IMR-90 (cell line): ENCODE results near the gene CRYGC. TPM values are rescaled to one million over a fixed set of nuclear protein-coding genes. Genes with fewer than 3 reads are reported as not detected.

Source experiments
- ATAC-seq: fragments of 200-7000 bp; cut with Tn5 transposase; 2 replicates; pipeline ENCODE4 v1.9.1; 2020; ENCODE audit warnings: low read depth, mild to moderate bottlenecking, moderate library complexity
- BruUV-seq: library from RNA; stranded (reverse); fragments of 400-500 nt; replicated peaks from 2 replicates; lab custom pipeline; 2021; lab: Mats Ljungman, UMichigan
- CTCF ChIA-PET: fragments of 300-600 bp; formaldehyde crosslinking; extraction: SDS; loops from one replicate; lab custom pipeline; 2021; ENCODE audit warnings: antibody characterized with exemption; lab: Yijun Ruan, JAX
- POLR2A ChIA-PET: fragments of 300-600 bp; sonication (Branson Sonifier 250); formaldehyde crosslinking; loops from one replicate; lab custom pipeline; 2022; ENCODE audit warnings: antibody characterized with exemption; ENCODE audit not compliant: unreplicated experiment; lab: Charles Lee
- DNase-seq: peaks from one replicate; pipeline ENCODE4 v3.0.0; 2013
- H2AFZ ChIP-seq: replicated peaks from 2 replicates; pipeline ENCODE3; 2013; ENCODE audit warnings: low read length, mild to moderate bottlenecking; ENCODE audit not compliant: poor library complexity
- H2AK5ac ChIP-seq: 2 replicates; pipeline ENCODE4 v1.6.1; 2013; ENCODE audit warnings: low read depth, low read length, inconsistent platforms
- H2AK9ac ChIP-seq: replicated peaks from 2 replicates; pipeline ENCODE3; 2013; ENCODE audit warnings: mild to moderate bottlenecking, low read depth, low read length, moderate library complexity; ENCODE audit not compliant: poor library complexity
- H2BK120ac ChIP-seq: 2 replicates; pipeline ENCODE4 v1.6.1; 2013; ENCODE audit warnings: low read depth, low read length, inconsistent platforms
- H2BK15ac ChIP-seq: 3 replicates; pipeline ENCODE4 v1.6.1; 2013; ENCODE audit warnings: low read depth, low read length, inconsistent platforms
- H2BK20ac ChIP-seq: 2 replicates; pipeline ENCODE4 v1.6.1; 2013; ENCODE audit warnings: low read depth, mild to moderate bottlenecking, inconsistent platforms, low read length, moderate library complexity
- H2BK5ac ChIP-seq: 2 replicates; pipeline ENCODE4 v1.6.1; 2013; ENCODE audit warnings: mild to moderate bottlenecking, low read depth, low read length, inconsistent platforms; ENCODE audit not compliant: poor library complexity, severe bottlenecking
- H3K14ac ChIP-seq: replicated peaks from 2 replicates; pipeline ENCODE4 v1.6.1; 2013; ENCODE audit warnings: low read depth, low read length, inconsistent platforms
- H3K18ac ChIP-seq: 2 replicates; pipeline ENCODE4 v1.6.1; 2013; ENCODE audit warnings: low read depth, low read length, control low read depth
- H3K23ac ChIP-seq: 2 replicates; pipeline ENCODE4 v1.6.1; 2013; ENCODE audit warnings: low read depth, low read length, inconsistent platforms
- H3K27ac ChIP-seq: 2 replicates; pipeline ENCODE4 v1.5.1; 2013; ENCODE audit warnings: mild to moderate bottlenecking, control low read depth, low read length; ENCODE audit not compliant: insufficient read depth
- H3K27me3 ChIP-seq: 2 replicates; pipeline ENCODE4 v1.6.1; 2013; ENCODE audit warnings: low read length; ENCODE audit not compliant: control insufficient read depth, insufficient read depth
- H3K36me3 ChIP-seq: 2 replicates; pipeline ENCODE4 v1.6.1; 2013; ENCODE audit warnings: low read length, mixed read lengths; ENCODE audit not compliant: control insufficient read depth, insufficient read depth
- H3K4ac ChIP-seq: 2 replicates; pipeline ENCODE4 v1.6.1; 2013; ENCODE audit warnings: low read depth, low read length, inconsistent platforms
- H3K4me1 ChIP-seq: 2 replicates; pipeline ENCODE4 v1.6.1; 2013; ENCODE audit warnings: low read length, mixed read lengths; ENCODE audit not compliant: control insufficient read depth, insufficient read depth
- H3K4me2 ChIP-seq: 2 replicates; pipeline ENCODE4 v1.6.1; 2013; ENCODE audit warnings: low read depth, mild to moderate bottlenecking, control low read depth, low read length, moderate library complexity
- H3K4me3 ChIP-seq: 2 replicates; pipeline ENCODE4 v1.5.1; 2013; ENCODE audit warnings: low read depth, mild to moderate bottlenecking, control low read depth, low read length, moderate library complexity; ENCODE audit not compliant: insufficient read depth
- H3K56ac ChIP-seq: 2 replicates; pipeline ENCODE4 v1.6.1; 2013; ENCODE audit warnings: low read length, inconsistent platforms; ENCODE audit not compliant: insufficient read depth; ENCODE audit errors: extremely low read depth
- H3K79me1 ChIP-seq, 2 experiments: 2 replicates each; pipeline ENCODE4 v1.6.1; 2013; ENCODE audit warnings: low read length in 2 of 2, inconsistent platforms in 1 of 2, low read depth in 1 of 2
- H3K9ac ChIP-seq: 2 replicates; pipeline ENCODE4 v1.6.1; 2013; ENCODE audit warnings: low read depth, low read length, control low read depth
- H3K9me1 ChIP-seq: 2 replicates; pipeline ENCODE4 v1.6.1; 2013; ENCODE audit warnings: low read length, inconsistent platforms; ENCODE audit not compliant: insufficient read depth
- H3K9me3 ChIP-seq: 2 replicates; pipeline ENCODE4 v1.6.1; 2013; ENCODE audit warnings: low read length; ENCODE audit not compliant: control insufficient read depth, insufficient read depth
- H4K20me1 ChIP-seq: 2 replicates; pipeline ENCODE4 v1.6.1; 2013; ENCODE audit warnings: low read length, inconsistent platforms; ENCODE audit not compliant: insufficient read depth
- H4K5ac ChIP-seq: 2 replicates; pipeline ENCODE4 v1.6.1; 2013; ENCODE audit warnings: mild to moderate bottlenecking, low read depth, low read length, control low read depth
- H4K8ac ChIP-seq, 2 experiments: 2 replicates each; pipeline ENCODE4 v1.6.1; 2013; ENCODE audit warnings: low read depth in 2 of 2, low read length in 2 of 2, control low read depth in 1 of 2, inconsistent platforms in 1 of 2
- H4K91ac ChIP-seq: 2 replicates; pipeline ENCODE4 v1.6.1; 2013; ENCODE audit warnings: low read depth, low read length, inconsistent platforms; ENCODE audit not compliant: insufficient read depth
- CHD1 ChIP-seq: IDR thresholded peaks from 2 replicates; pipeline ENCODE4 v1.6.1; 2012; ENCODE audit warnings: low read depth, low read length, improper control_type of control experiment
- CTCF ChIP-seq: conservative IDR thresholded peaks from 2 replicates; pipeline ENCODE4 v1.5.1; 2012; ENCODE audit warnings: mild to moderate bottlenecking, low read depth, low read length, improper control_type of control experiment
- MAFK ChIP-seq: IDR thresholded peaks from 2 replicates; pipeline ENCODE4 v1.6.1; 2012; ENCODE audit warnings: low read depth, low read length, improper control_type of control experiment
- dilution Hi-C: fragments of 300-500 bp; cut with HindIII; formaldehyde crosslinking; loops from one replicate; pipeline ENCODE4 v1.14.3; 2018; ENCODE audit warnings: low sequenced_read_pairs; ENCODE audit not compliant: unreplicated experiment
- in situ Hi-C: fragments of 300-500 bp; cut with MboI; formaldehyde crosslinking; loops from 3 replicates; pipeline ENCODE4 v1.14.3; 2019; ENCODE audit warnings: low sequenced_read_pairs, inconsistent platforms, mixed read lengths
- intact Hi-C: fragments of 100-400 bp; cut with micrococcal nuclease; formaldehyde crosslinking; loops from 2 replicates; pipeline ENCODE4 v1.10.0; 2022
- polyA plus RNA-seq, 3 experiments: library from polyadenylated mRNA; depleted of rRNA; stranded (reverse); fragments of >200 nt; gene quantifications; 2 replicates each; pipeline ENCODE4 v1.2.3, GENCODE V29; 2012; ENCODE audit warnings: low replicate concordance in 1 of 3
- total RNA-seq: library from RNA; depleted of rRNA; stranded (reverse); fragments of >200 nt; gene quantifications from 2 replicates; pipeline ENCODE4 v1.2.3, GENCODE V29; 2012

CRYGC gene
- total and polyA plus RNA-seq, 2 of the 4 experiments (the other 2 are of a cell fraction): not detected

- H3K9ac ChIP-seq: no peak overlapping the region
- BruUV-seq: no TSS peak
- no peaks in the 10 kb centered on the region for H3K36me3 ChIP-seq
- in situ Hi-C loops (no loop called here), dilution Hi-C loops (no loop called here), intact Hi-C loops (loop anchor here (1.0 kb wide), 1 partner anchor 40 kb away; no protein-coding TSS in a partner anchor)
- H4K91ac ChIP-seq: no peak overlapping the region
- H2BK15ac ChIP-seq: no peak overlapping the region
- ATAC-seq (no peak), DNase-seq (no peak)
- no peak overlapping the region for H2AFZ ChIP-seq
- TF ChIP-seq CTCF: no peak
- TF ChIP-seq MAFK: peak; percentile 40
- TF ChIP-seq CHD1: no peak
- no peak overlapping the region for H3K4ac ChIP-seq
- CTCF ChIA-PET: no interaction called here
- no peaks in the 10 kb centered on the region for H3K79me1 ChIP-seq
- H3K56ac ChIP-seq: no peak overlapping the region
- H2BK120ac ChIP-seq: no peak overlapping the region
- no peaks in the 10 kb centered on the region for H4K20me1 ChIP-seq
- no peak overlapping the region for H2BK20ac ChIP-seq
- H3K23ac ChIP-seq: no peak overlapping the region
- H3K4me1 ChIP-seq: no peaks in the 10 kb centered on the region
- no peak overlapping the region for H3K27ac ChIP-seq
- no peak overlapping the region for H3K18ac ChIP-seq
- 0 out of 2 replicates have a peak, but pooled peaks cover 1% of the 10 kb centered on the region for H3K27me3 ChIP-seq
- H2BK5ac ChIP-seq: no peak overlapping the region
- H3K9me3 ChIP-seq: no peaks in the 10 kb centered on the region
- no peak overlapping the region for H2AK5ac ChIP-seq
- POLR2A ChIA-PET: no interaction called here
- no peak overlapping the region for H4K5ac ChIP-seq
- H3K4me2 ChIP-seq: no peak overlapping the region
- no peak overlapping the region for H3K4me3 ChIP-seq
- H4K8ac ChIP-seq: no peak overlapping the region
- no peaks in the 10 kb centered on the region for H3K9me1 ChIP-seq
- no peak overlapping the region for H3K14ac ChIP-seq
- H2AK9ac ChIP-seq: no peak overlapping the region
Measured at GRCh38 chr2:208150094-208150493, 20.5 kb upstream of the CRYGC start.
